NCI-H2196 (cell line): Measurements from ENCODE around the gene ARID2.

Experiments
- DNase-seq: peaks from one replicate; lab custom pipeline; 2025; ENCODE audit not compliant: unreplicated experiment; lab: John Stamatoyannopoulos, UW

ARID2 gene

GRCh38 chr12:45729233-45730083, at the start of gene ARID2:
TSS of gene ARID2 (plus strand) at chr12:45729706. CDS start at chr12:45729837, 131 bp downstream.
- DNase-seq: peak; percentile 52

DNA sequence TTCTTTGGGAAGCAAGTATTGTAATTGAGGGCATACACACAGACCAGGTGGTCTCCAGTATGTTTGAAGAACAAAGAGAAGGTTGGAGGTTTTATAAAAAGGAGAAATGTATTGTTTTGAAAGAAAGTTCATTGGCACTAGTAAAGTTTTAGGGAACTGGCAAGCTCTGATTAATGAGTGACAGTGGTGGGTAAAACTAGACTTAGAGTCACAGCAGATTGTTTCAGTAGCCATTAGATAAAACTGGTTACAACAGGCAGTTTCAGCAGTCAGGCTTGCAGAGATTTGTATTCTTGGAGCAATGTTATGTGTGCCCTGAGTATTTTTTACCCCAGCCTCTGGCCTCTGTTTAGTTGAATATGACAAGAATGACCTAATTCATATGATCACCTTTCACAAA, 49.1 kb upstream of the ARID2 start:
- no peak for DNase-seq

DNA sequence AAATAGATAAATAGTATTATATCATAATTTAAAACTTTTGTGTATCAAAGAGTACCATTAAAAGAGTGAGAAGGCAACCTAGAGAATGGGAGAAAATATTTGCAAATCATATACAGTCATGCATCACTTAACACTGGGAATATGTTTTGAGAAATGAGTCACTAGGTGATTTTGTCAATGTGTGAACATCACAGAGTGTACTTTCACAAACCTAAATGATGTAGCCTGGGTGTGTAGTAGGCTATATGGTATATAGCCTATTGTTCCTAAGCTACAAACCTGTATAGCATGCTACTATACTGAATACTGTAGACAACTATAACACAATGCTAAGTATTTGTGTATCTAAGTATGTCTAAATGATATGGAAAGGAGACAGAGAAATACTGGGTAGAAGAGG, 48.0 kb upstream of the ARID2 start:
- no peak for DNase-seq

DNA sequence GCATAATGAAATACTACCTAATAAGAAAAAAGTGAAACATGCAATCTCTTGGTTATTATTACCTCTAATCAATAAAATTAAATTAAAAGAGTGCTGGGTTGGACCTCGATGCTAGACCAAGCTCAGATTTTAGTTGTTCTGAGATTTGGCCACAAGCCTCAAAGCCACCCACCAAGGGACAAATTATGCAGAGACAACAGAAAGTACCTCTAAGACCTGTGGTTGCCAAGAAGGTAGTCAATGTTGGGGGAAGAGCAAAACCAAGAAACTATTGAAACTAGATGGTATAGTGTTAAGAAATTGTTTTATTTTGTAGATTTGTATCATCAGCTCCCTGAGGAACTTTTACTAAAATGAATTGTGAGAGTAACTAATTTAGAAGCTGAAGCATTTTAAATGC, 43.8 kb upstream of the ARID2 start:
- DNase-seq: no peak

DNA sequence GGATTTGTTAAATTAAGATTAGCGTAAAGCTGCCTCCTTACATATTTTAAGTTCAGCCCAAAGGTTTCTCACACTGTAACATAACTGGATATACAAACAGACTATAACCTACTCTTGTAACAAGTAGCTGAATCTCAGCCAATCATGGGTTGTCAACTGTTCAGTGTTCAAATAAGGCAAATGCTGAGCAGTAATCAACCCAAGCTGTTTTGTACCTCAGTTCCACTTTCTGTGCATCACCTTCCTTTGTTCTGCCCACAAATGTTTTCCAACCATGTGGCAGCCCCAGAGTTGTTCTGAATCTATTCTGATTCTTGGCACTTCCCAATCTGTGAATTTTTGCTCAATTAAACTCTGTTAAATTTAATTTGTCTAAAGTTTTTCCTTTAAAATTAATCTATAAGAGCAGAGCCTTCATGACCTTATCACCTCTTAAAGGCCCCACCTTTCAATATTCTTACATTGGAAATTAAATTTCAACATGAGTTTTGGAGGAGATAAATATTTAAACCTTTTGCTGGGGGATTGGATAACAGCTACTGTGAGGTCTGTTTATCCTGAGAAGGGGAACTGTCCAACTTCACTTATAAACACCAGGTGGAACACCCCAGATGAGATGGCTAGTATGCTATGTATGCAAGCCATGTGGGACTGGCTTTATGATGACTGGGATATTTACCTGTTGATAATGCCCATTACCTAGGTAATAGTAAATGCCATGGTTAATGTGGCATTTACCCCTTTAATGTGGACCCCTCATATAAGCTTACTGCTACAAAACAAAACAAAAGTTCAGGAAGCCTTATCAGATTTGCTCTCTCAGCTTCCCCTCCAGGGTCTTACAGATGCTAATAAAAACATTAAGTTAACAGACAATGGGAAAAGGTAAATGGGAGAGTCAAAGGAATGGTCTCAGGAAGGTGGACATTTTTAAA, 42.2 kb upstream of the ARID2 start:
- DNase-seq: no peak

DNA sequence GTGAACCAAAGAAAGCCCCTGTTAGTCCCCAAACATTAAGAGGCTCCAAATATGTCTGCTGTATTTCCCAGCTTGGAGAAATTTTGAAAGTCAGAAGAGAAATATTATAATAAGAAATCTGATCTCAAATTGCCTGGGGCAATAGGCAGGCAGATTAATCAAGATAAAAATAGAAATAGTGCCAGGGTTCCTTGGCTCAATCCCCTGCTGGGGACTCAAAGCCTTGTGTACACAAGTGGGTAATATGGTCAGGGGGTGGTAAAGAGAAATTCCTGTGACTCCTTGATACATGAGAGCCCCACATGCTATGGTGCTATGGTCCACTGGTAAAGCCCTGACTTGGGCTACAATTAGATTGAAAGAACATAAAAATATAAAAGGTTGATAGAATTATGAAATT, 41.3 kb upstream of the ARID2 start:
- no peak for DNase-seq

GRCh38 chr12:45695035-45695434, 34.5 kb upstream of the ARID2 start:
- DNase-seq: no peak

DNA sequence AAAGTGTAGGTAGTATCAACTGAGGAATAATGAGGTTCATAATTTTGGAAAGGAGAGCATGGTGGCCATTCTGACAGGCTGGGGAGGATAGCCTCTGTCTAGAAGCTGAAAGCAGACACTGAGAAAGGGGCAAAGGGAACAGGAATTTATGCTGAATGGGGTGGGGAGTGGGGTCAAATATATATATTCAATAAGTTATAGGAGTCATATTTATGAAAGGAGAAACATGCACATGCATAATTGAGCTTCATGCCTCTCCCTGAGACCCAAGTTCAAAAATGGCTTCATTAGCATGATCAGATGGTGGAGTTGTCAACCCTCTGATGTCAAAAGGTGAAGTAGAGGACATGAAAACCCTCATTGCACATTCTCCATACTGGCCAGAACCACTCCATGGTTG, 33.9 kb upstream of the ARID2 start:
- no peak for DNase-seq

GRCh38 chr12:45696049-45696448, 33.5 kb upstream of the ARID2 start:
- no peak for DNase-seq

- no peak for DNase-seq
These were observed 32.1 kb upstream of the ARID2 start for GRCh38 chr12:45697371-45697770.

GRCh38 chr12:45701296-45701695, 28.2 kb upstream of the ARID2 start:
- no peak for DNase-seq

- DNase-seq: no peak
These were observed 25.6 kb upstream of the ARID2 start for GRCh38 chr12:45703942-45704341.

DNA sequence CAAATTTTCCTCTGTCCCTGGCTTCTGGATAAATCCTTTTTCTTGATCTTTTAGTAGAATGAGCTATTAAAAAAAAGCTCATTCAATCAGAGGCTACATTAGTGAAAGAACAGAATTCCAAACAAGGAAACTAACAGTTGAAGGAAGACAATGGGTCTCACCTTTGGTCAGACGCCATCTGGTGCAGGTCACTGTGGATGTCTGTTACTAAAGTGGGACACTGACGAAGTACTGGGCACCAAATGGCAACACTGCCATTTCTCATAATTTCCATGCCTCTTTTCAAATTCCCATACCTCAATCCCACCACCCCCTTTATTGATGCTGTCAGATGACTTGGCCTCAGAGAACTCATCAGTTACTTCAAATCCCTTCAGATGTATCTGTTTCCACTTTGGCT, 24.5 kb upstream of the ARID2 start:
- DNase-seq: no peak

- no peak for DNase-seq
These were observed 24.1 kb upstream of the ARID2 start for GRCh38 chr12:45705404-45705803.

- DNase-seq: no peak
These were observed 22.2 kb upstream of the ARID2 start for GRCh38 chr12:45707241-45707857.

- no peak for DNase-seq
These were observed 21.1 kb upstream of the ARID2 start for GRCh38 chr12:45708363-45708762.

GRCh38 chr12:45708901-45709300, 20.6 kb upstream of the ARID2 start:
- no peak for DNase-seq

DNA sequence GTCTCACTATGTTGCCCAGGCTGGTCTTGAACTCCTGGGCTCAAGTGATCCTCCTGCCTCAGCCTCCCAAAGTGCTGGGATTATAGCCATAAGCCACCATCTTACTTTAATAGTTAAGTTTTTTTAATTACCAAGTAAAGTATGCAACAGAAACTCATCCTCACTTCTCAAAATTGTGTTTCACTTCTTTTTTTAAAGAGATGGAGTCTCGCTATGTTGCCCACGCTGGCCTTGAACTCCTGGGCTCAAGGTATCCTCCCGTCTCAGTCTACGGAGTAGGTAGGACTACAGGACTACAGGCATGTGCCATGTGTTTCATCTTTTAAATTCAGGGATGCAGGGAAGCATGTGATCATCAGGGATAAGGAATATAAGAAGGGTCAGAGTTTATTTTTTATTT, 17.2 kb upstream of the ARID2 start:
- no peak for DNase-seq

- DNase-seq: no peak
These were observed 16.4 kb upstream of the ARID2 start for GRCh38 chr12:45713078-45713477.

- no peak for DNase-seq
These were observed 11.2 kb upstream of the ARID2 start for GRCh38 chr12:45718306-45718705.

DNA sequence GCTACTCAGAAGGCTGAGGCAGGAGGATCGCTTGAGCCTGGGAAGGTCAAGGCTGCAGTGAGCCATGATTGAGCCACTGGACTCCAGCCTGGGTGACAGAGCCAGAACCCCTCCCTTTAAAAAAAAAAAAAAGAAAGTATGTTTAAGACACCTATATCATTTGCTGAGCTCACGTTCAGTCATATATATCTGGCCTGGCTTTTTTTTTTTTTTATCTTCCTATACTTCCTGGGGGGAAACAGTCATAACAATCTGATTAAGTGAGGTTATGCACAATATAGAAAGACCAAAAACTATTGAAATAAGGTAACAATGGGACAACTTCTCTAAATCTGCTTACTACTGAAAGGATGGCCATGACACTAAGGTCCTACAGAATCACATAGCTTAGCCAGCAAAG, 9.4 kb upstream of the ARID2 start:
- no peak for DNase-seq

GRCh38 chr12:45721369-45721768, 8.1 kb upstream of the ARID2 start:
- no peak for DNase-seq
